HG03060 (cell line): ENCODE results near the gene FNTB.

Experiments
- ATAC-seq: cut with Tn5 transposase; IDR thresholded peaks from one replicate; pipeline ENCODE4 v1.9.1; 2021; ENCODE audit warnings: low read depth, moderate number of reproducible peaks; ENCODE audit not compliant: unreplicated experiment

The FNTB gene

GRCh38 chr14:65043893-65044595 lies 57.3 kb downstream of the FNTB start:
- no peak for ATAC-seq

- no peak for ATAC-seq
These were observed 57.9 kb downstream of the FNTB start for GRCh38 chr14:65044596-65044959.

GRCh38 chr14:65045006-65045405 lies 58.3 kb downstream of the FNTB start:
- ATAC-seq, result no peak

- ATAC-seq, result no peak
These were observed 59.0 kb downstream of the FNTB start for GRCh38 chr14:65045709-65046108.

- no peak for ATAC-seq
These were observed 66.1 kb downstream of the FNTB start for GRCh38 chr14:65052832-65053231.

GRCh38 chr14:65053466-65053865 lies 66.8 kb downstream of the FNTB start:
- ATAC-seq, result no peak

DNA sequence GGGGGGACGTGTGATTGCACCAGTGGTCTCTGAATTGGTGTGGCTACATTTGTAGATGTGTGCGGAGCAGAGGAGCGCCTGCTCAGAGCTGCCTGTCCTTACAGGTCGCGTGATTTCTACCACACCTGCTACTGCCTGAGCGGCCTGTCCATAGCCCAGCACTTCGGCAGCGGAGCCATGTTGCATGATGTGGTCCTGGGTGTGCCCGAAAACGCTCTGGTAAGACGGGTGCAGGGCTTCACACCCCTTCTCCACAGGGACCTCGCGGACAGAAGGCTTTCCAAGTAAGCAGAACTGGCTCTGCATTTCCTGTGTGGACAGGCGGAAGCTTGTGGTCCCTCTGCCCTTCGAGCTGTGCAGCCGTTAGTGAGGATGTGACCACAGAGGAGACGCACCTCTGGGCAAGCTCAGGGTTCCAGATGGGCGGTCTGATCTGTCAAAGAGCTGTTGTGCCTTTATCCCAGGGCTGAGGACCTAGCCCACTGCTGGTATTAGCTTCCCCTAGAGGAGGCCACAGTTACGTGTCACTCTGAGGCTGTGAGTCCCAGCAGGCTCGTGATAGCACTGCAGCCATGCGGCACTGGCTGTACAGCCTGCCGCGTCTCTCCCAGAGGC lies 67.9 kb downstream of the FNTB start:
- ATAC-seq, result no peak

DNA sequence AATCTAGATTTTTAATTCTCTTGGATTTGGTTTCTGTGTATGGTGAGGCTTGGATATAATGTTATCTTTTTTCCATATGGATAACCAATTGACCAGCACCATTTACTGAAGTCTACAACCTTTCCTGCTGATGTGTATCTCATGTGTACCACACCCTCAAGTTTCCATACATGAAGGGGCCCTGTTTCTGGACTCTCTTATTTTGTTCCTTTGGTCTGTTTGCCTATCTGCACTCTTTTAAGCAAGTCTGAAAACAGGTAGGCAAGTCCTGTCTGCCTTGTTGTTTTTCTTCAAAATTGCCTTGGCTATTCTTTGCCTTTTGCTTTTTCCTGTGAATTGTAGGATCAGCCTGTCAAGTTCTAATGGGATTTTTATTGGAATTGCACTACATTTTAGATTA lies 71.0 kb downstream of the FNTB start:
- no peak for ATAC-seq

GRCh38 chr14:65062096-65063075 lies 75.7 kb downstream of the FNTB start:
- ATAC-seq, result no peak

DNA sequence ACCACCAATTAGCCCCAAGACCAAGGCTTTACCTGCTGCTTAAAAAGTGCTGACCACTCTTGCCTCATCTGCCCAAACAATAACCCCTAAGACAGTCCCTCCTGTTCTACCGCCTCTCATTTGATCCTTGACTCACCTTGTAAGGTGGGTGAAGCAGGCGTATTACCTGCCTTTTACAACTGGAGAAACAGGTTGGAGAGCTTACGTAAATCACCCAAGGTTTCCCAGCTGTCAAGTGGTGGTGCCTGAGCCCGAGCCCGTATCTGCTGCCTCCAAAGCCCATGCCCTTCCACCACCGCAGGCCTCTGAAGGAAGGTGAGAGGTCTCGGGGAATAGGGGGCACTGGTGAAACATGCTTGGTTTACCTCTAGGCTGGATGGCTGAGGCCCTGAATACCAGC lies 79.0 kb downstream of the FNTB start:
- ATAC-seq, result no peak

DNA sequence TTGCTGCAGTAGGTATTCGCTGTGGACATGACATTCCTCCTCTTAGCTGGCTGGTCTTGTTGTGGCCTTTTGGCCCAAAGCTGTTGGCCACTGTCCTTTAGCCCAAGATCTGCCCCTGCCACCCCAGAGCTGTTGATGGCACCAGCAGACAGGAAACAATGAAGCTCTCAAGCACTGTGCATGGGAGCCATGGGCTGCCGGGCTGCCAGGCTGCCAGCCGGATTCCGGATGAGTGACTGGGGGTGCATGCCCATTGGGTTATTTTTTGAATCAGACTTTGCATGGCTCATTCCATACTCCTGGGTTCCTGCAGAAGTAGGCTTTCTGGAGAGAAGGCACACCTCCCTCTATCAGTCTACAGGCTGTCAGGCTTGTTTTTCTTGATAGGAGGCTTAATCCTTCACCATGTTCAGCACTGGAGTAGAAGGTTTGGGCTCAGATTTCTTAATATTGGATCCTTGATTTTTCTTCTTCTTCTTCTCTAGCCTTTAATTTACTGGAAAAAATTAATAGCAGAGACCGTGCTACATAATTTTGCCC lies 83.2 kb downstream of the FNTB start:
- no peak for ATAC-seq

- no peak for ATAC-seq
These were observed 83.8 kb downstream of the FNTB start for GRCh38 chr14:65070471-65070976.

GRCh38 chr14:65071544-65071943 lies 84.8 kb downstream of the FNTB start:
- ATAC-seq, result no peak

GRCh38 chr14:65072256-65072655 lies 85.6 kb downstream of the FNTB start:
- no peak for ATAC-seq

DNA sequence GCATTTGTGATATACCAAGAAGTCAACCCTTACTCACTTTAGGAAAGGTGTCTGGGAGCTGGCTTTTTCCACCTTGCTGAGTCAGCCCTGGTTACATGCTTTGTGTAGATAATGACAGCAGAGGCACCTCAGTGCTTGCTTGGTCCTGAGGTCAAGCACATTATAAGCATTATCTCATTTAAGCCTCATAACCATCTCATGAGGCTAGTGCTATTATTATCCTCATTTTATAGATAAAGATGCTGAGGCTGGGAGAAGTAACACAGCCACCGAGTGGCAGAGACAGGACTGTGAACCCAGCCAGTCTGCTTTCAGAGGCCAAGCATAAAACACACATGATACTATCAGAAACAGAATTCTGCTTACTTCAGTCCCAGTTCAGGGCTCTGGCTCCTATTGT lies 86.2 kb downstream of the FNTB start:
- no peak for ATAC-seq

GRCh38 chr14:65073605-65074201 lies 87.0 kb downstream of the FNTB start:
- ATAC-seq, result no peak

DNA sequence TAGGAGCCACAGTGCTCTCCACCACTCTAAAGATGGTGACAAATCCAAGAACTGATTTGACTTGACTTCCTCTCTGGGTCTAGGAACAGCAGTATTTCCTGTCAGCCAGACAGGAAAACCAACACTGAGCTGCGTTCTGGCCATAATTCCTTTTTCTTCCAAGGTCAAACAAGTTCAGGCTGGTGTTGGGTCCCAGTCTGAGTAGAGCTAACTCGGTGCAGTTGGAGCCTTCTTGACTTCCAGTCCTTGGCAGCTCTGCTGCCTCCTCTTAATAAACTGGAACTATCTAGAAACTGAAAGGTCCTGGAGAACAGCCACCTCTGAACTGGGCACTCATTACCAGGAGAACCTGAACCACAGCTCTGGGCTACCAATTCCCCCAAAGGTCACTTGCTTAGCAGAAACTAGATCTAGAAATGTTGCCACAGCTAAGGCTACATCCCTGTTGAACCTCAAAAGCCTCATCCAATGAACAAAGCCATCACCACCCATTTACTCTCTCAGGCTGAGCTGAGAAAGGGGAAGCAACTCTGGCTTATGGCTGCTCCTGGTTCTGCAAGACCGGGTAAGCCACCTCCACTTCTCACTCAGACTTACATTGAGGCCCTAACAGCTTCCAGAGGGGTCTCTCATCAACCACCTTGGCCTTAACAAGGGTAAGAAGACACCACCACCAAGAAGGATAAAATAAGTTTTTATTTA lies 87.9 kb downstream of the FNTB start:
- no peak for ATAC-seq

- ATAC-seq, result no peak
These were observed 89.1 kb downstream of the FNTB start for GRCh38 chr14:65075628-65076325.

- no peak for ATAC-seq
These were observed 90.6 kb downstream of the FNTB start for GRCh38 chr14:65077318-65077717.
